GM12878 (cell line): ENCODE measurements around the gene INO80C. TPM values are rescaled to one million over a fixed set of nuclear protein-coding genes. Genes with fewer than 3 reads are reported as not detected.

Experiments used
- ATAC-seq: fragments of 200-7000 bp; cut with Tn5 transposase; 3 replicates; pipeline ENCODE4 v1.9.1; 2020; ENCODE audit warnings: mild to moderate bottlenecking, moderate library complexity
- BruUV-seq: library from RNA; stranded (reverse); fragments of 400-500 nt; replicated peaks from 2 replicates; lab custom pipeline; 2021; lab: Mats Ljungman, UMichigan
- CTCF ChIA-PET: fragments of 300-600 bp; sonication (Branson Sonifier 250); formaldehyde crosslinking; extraction: SDS; loops from one replicate; lab custom pipeline; 2021; ENCODE audit warnings: inconsistent platforms; lab: Yijun Ruan, JAX
- POLR2A ChIA-PET: fragments of 350-600 bp; formaldehyde crosslinking; extraction: SDS; loops from one replicate; lab custom pipeline; 2021; ENCODE audit warnings: inconsistent platforms; lab: Charles Lee
- RAD21 ChIA-PET: fragments of 300-600 bp; sonication (Branson Sonifier 250); formaldehyde crosslinking; loops from one replicate; lab custom pipeline; 2023; ENCODE audit warnings: antibody characterized with exemption; ENCODE audit not compliant: unreplicated experiment; lab: Charles Lee
- SMC1A ChIA-PET: fragments of 300-600 bp; sonication (Branson Sonifier 250); formaldehyde crosslinking; loops from one replicate; lab custom pipeline; 2023; ENCODE audit not compliant: unreplicated experiment, uncharacterized antibody; lab: Charles Lee
- DNase-seq: peaks from one replicate; pipeline ENCODE4 v3.0.0-alpha.2; 2011; ENCODE audit warnings: low read depth, low spot score
- FAIRE-seq: peaks from 3 replicates; lab custom pipeline; 2011; peaks lifted over from hg19 to GRCh38; lab: Jason Lieb, UNC
- H2AFZ ChIP-seq: 2 replicates; pipeline ENCODE4 v1.6.0; 2011; ENCODE audit warnings: low read depth, low read length, control low read depth; ENCODE audit not compliant: control insufficient read depth
- H3K27ac ChIP-seq: 2 replicates; pipeline ENCODE4 v1.5.1; 2011; ENCODE audit warnings: control low read depth; ENCODE audit not compliant: control insufficient read depth, insufficient read depth
- H3K27me3 ChIP-seq, 2 experiments: replicated peaks in 1 of 2; 2 replicates each; pipeline versions ENCODE4 v1.6.0 to v1.6.1; 2011; ENCODE audit warnings: low read length in 1 of 2; ENCODE audit not compliant: control insufficient read depth in 2 of 2, insufficient read depth in 2 of 2
- H3K36me3 ChIP-seq, 2 experiments: 2 replicates each; pipeline ENCODE4 v1.5.1; 2011; ENCODE audit warnings: low read length in 1 of 2; ENCODE audit not compliant: control insufficient read depth in 2 of 2, insufficient read depth in 2 of 2
- H3K4me1 ChIP-seq: 2 replicates; pipeline ENCODE4 v1.6.1; 2011; ENCODE audit warnings: mild to moderate bottlenecking, low read length, moderate library complexity, mixed read lengths; ENCODE audit not compliant: control insufficient read depth, insufficient read depth
- H3K4me2 ChIP-seq: 2 replicates; pipeline ENCODE4 v1.6.0; 2011; ENCODE audit warnings: control low read depth; ENCODE audit not compliant: control insufficient read depth, insufficient read depth
- H3K4me3 ChIP-seq: fragments of 200-600 bp; sonication (generic); 2 replicates; pipeline ENCODE4 v1.5.1; 2016
- H3K79me2 ChIP-seq: 2 replicates; pipeline ENCODE4 v1.6.0; 2011; ENCODE audit warnings: low read length; ENCODE audit not compliant: control insufficient read depth, insufficient read depth
- H3K9ac ChIP-seq: 2 replicates; pipeline ENCODE4 v1.8.0; 2011; ENCODE audit warnings: low read length, control low read depth, mixed read lengths; ENCODE audit not compliant: control insufficient read depth, insufficient read depth
- H3K9me3 ChIP-seq: replicated peaks from 3 replicates; pipeline ENCODE4 v1.5.1; 2011; ENCODE audit warnings: mild to moderate bottlenecking, low read length; ENCODE audit not compliant: control insufficient read depth, insufficient read depth
- H4K20me1 ChIP-seq: 2 replicates; pipeline ENCODE4 v1.6.0; 2011; ENCODE audit not compliant: control insufficient read depth, insufficient read depth
- ATF3 ChIP-seq: IDR thresholded peaks from 2 replicates; pipeline ENCODE4 v1.6.1; 2011; ENCODE audit warnings: low read depth, mild to moderate bottlenecking, low read length, moderate library complexity, borderline replicate concordance; ENCODE audit errors: extremely low read depth
- CBX5 ChIP-seq: sonication (generic); IDR thresholded peaks from 2 replicates; pipeline ENCODE4 v1.6.1; 2016; ENCODE audit warnings: low read depth, moderate library complexity, mild to moderate bottlenecking, inconsistent platforms
- CTCF ChIP-seq, 3 experiments: IDR thresholded peaks in 2 of 3; conservative IDR thresholded peaks in 1 of 3; 2 replicates each; pipeline ENCODE4 v1.5.1; 2011; ENCODE audit warnings: low read depth in 3 of 3, low read length in 3 of 3, mild to moderate bottlenecking in 3 of 3, control low read depth in 2 of 3, moderate library complexity in 2 of 3, inconsistent platforms in 1 of 3, mixed read lengths in 1 of 3; ENCODE audit not compliant: control insufficient read depth in 2 of 3, insufficient read depth in 1 of 3; ENCODE audit errors: extremely low read depth in 1 of 3
- DPF2 ChIP-seq: fragments of 450-650 bp; IDR thresholded peaks from 2 replicates; pipeline ENCODE4 v1.6.1; 2017; ENCODE audit warnings: mild to moderate bottlenecking
- EP300 ChIP-seq, 2 experiments: fragments of 150-350 bp in 1 of 2; IDR thresholded peaks; 2 replicates each; pipeline ENCODE4 v1.6.1; 2011 to 2012; ENCODE audit warnings: low read depth in 2 of 2, low read length in 2 of 2, borderline replicate concordance in 1 of 2, improper control_type of control experiment in 1 of 2, inconsistent platforms in 1 of 2; ENCODE audit not compliant: control insufficient read depth in 1 of 2
- HDAC6 ChIP-seq: fragments of 200-600 bp; sonication (generic); IDR thresholded peaks from one replicate; pipeline ENCODE4 v1.8.0; 2017; ENCODE audit warnings: antibody characterized with exemption; ENCODE audit not compliant: unreplicated experiment
- KAT2A ChIP-seq: conservative IDR thresholded peaks from 2 replicates; pipeline ENCODE4 v1.6.1; 2011; ENCODE audit warnings: low read depth, low read length; ENCODE audit not compliant: control insufficient read depth
- MEF2B ChIP-seq: fragments of 450-650 bp; IDR thresholded peaks from 2 replicates; pipeline ENCODE4 v1.6.1; 2018; ENCODE audit warnings: mild to moderate bottlenecking, moderate library complexity; ENCODE audit not compliant: partially characterized antibody, poor library complexity, severe bottlenecking
- NBN ChIP-seq: fragments of 450-650 bp; IDR thresholded peaks from 2 replicates; pipeline ENCODE4 v1.6.1; 2016
- PML ChIP-seq: IDR thresholded peaks from 2 replicates; pipeline ENCODE4 v1.6.1; 2012; ENCODE audit warnings: low read length, inconsistent platforms
- SMAD1 ChIP-seq: fragments of 450-650 bp; IDR thresholded peaks from 2 replicates; pipeline ENCODE4 v1.6.1; 2018; ENCODE audit warnings: mild to moderate bottlenecking, low read depth; ENCODE audit not compliant: partially characterized antibody
- SMC3 ChIP-seq: IDR thresholded peaks from 2 replicates; pipeline ENCODE4 v1.6.1; 2011; ENCODE audit warnings: low read length, improper control_type of control experiment, borderline replicate concordance
- TCF3 ChIP-seq: IDR thresholded peaks from 2 replicates; pipeline ENCODE4 v1.6.1; 2012; ENCODE audit warnings: low read depth, mild to moderate bottlenecking, low read length, borderline replicate concordance; ENCODE audit not compliant: insufficient read depth
- WGBS: methylation state at CpG from one replicate; pipeline ENCODE4 v1.1.6; 2016; ENCODE audit warnings: low lambda C conversion rate; ENCODE audit not compliant: insufficient replicate concordance, insufficient coverage; ENCODE audit errors: missing lambda C conversion rate; 5-methylcytosine and 5-hydroxymethylcytosine counted together
- in situ Hi-C: fragments of 300-500 bp; cut with MboI; formaldehyde crosslinking; loops from 9 replicates; pipeline ENCODE4 v1.14.3; 2018; ENCODE audit warnings: mixed read lengths
- intact Hi-C: fragments of 100-400 bp; cut with micrococcal nuclease; formaldehyde crosslinking; loops from one replicate; pipeline ENCODE4 v1.14.2; 2022; ENCODE audit not compliant: unreplicated experiment
- polyA plus RNA-seq, 11 experiments: library from polyadenylated mRNA; depleted of rRNA in 4 of 11; unstranded in 6 of 11; stranded (reverse) in 5 of 11; fragments of >200 nt; fragmentation: Nextera tagmentation in 4 of 11; fragmentation: Illumina TruSeq in 1 of 11; extraction: Ambion mirVana in 4 of 11; extraction: Trizol in 1 of 11; gene quantifications; 1 replicate in 1 of 11; 2 replicates in 10 of 11; pipeline versions ENCODE4 v1.2.1 to v1.2.3, GENCODE V29; 2011 to 2016; ENCODE audit warnings: inconsistent platforms in 2 of 11, missing spikeins in 2 of 11, low read depth in 1 of 11
- total RNA-seq, 4 experiments: library from RNA; depleted of rRNA in 3 of 4; stranded (reverse); fragments of >200 nt in 3 of 4; fragmentation: Illumina TruSeq in 1 of 4; extraction: Trizol in 1 of 4; gene quantifications; 2 replicates each; pipeline versions ENCODE4 v1.2.1 to v1.2.3, GENCODE V29; 2013 to 2021
- TF ChIP-seq, protein P1 (sequence below): fragments of 450-650 bp; IDR thresholded peaks from 2 replicates; pipeline ENCODE4 v1.6.1; 2017; ENCODE audit warnings: antibody characterized with exemption, mild to moderate bottlenecking, moderate library complexity
- TF ChIP-seq, protein P2 (sequence below): fragments of 450-650 bp; IDR thresholded peaks from 2 replicates; pipeline ENCODE4 v1.6.1; 2017; ENCODE audit warnings: borderline replicate concordance

INO80C gene
- total and polyA plus RNA-seq, 10 of the 15 experiments (the other 5 are each of a cell fraction or from before 2014, with no cell fraction given) = 9.9 to 43.2 (median 30.1) TPM

DNA sequence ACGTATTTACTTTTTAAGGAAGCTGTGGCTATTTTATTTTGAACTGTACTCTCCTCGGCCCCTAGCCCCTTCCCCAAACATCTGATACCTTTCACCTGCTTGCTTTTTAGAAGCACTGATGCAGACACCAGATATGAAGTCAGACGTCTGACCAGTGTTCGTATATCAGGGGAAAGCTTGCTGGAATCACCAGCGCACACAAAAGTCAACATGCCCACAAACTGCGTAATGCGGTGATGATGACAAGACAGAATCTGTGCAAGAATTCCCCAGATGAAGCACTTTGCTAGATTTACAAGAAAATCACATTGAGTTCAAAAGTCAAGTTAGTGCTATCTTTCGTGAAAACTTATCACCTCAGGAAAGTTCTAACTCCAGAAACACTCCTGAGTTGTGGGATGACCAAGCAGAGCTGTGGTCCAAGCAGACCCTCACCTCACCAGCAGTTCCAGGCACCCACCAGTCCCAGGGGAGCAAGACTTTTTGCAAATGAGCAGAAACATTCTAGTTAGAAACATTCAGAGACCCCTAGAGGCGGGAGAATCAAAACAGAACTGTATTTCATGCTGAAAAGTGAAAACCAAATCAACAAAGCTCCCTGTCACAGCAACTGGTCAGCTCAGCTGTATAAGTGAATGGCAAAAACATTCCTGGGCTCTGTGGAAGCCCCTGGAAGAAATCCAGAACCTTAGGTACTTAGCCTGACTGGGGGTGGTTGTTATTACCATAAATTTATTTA lies 55.7 kb downstream of the INO80C start:
- Histone ChIP-seq H3K36me3 (no peaks in the 10 kb centered on the region), H3K27me3 (no peaks in the 10 kb centered on the region), H3K4me1 (no peaks in the 10 kb centered on the region), H4K20me1 (no peaks in the 10 kb centered on the region), H3K9me3 (no peaks in the 10 kb centered on the region), H3K4me3 (no peak overlapping the region), H2AFZ (no peak overlapping the region), H3K9ac (no peak overlapping the region), H3K79me2 (no peaks in the 10 kb centered on the region), H3K27ac (no peak overlapping the region), H3K4me2 (no peak overlapping the region)
- intact Hi-C loops = no loop called here
- POLR2A ChIA-PET = interaction anchor here (1.2 to 1.5 kb wide), 2 partner anchors 12 to 36 kb away, joined by 3 to 4 read pairs; no protein-coding TSS in a partner anchor
- no peak for FAIRE-seq
- CTCF ChIA-PET = interaction anchor here (1.5 to 2.0 kb wide), 4 partner anchors 33 to 49 kb away, joined by 3 to 7 read pairs (median 6); no protein-coding TSS in a partner anchor
- 36% methylated on average over 9 of the region's 9 CpGs for WGBS
- DNase-seq = no peak
- ATAC-seq = peak; percentile 69
- no TSS peak for BruUV-seq
- SMC1A ChIA-PET = interaction anchor here (0.9 to 1.8 kb wide), 6 partner anchors 16 to 141 kb away, joined by 3 to 6 read pairs (median 4); no protein-coding TSS in a partner anchor
- RAD21 ChIA-PET = interaction anchor here (0.8 to 1.7 kb wide), 4 partner anchors 28 to 141 kb away, joined by 3 to 5 read pairs (median 3); no protein-coding TSS in a partner anchor
- in situ Hi-C loops = no loop called here
- TF ChIP-seq TCF3 (no peak), DPF2 (no peak), SMAD1 (no peak), KAT2A (no peak), EP300 (IDR thresholded peaks at IDR 0.05; ENCODE audit: borderline replicate concordance in 1 of 2, control insufficient read depth in 1 of 2, low read depth in 2 of 2, low read length in 2 of 2) (peak in 1 of 2 experiments; percentile 14; a peak in 1 of 4 replicates), SMC3 (no peak), NBN (no peak), HDAC6 (no peak), PML (no peak), CBX5 (no peak), CTCF (IDR thresholded peaks at IDR 0.05 in 2 of 3, conservative IDR thresholded peaks at IDR 0.05 in 1 of 3; ENCODE audit: control insufficient read depth in 2 of 3, extremely low read depth in 1 of 3, insufficient read depth in 1 of 3, low read depth in 3 of 3, low read length in 3 of 3) (0 out of 6 replicates have a peak, but pooled peaks of 1 of the 3 experiments have one; percentile 3), MEF2B (peak; percentile 63), ATF3 (no peak)
- TF ChIP-seq, protein P1, sequence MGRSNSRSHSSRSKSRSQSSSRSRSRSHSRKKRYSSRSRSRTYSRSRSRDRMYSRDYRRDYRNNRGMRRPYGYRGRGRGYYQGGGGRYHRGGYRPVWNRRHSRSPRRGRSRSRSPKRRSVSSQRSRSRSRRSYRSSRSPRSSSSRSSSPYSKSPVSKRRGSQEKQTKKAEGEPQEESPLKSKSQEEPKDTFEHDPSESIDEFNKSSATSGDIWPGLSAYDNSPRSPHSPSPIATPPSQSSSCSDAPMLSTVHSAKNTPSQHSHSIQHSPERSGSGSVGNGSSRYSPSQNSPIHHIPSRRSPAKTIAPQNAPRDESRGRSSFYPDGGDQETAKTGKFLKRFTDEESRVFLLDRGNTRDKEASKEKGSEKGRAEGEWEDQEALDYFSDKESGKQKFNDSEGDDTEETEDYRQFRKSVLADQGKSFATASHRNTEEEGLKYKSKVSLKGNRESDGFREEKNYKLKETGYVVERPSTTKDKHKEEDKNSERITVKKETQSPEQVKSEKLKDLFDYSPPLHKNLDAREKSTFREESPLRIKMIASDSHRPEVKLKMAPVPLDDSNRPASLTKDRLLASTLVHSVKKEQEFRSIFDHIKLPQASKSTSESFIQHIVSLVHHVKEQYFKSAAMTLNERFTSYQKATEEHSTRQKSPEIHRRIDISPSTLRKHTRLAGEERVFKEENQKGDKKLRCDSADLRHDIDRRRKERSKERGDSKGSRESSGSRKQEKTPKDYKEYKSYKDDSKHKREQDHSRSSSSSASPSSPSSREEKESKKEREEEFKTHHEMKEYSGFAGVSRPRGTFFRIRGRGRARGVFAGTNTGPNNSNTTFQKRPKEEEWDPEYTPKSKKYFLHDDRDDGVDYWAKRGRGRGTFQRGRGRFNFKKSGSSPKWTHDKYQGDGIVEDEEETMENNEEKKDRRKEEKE = no peak
- TF ChIP-seq, protein P2, sequence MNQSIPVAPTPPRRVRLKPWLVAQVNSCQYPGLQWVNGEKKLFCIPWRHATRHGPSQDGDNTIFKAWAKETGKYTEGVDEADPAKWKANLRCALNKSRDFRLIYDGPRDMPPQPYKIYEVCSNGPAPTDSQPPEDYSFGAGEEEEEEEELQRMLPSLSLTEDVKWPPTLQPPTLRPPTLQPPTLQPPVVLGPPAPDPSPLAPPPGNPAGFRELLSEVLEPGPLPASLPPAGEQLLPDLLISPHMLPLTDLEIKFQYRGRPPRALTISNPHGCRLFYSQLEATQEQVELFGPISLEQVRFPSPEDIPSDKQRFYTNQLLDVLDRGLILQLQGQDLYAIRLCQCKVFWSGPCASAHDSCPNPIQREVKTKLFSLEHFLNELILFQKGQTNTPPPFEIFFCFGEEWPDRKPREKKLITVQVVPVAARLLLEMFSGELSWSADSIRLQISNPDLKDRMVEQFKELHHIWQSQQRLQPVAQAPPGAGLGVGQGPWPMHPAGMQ = no peak
